Measurements from ENCODE around the gene HEXD. TPM values are rescaled to one million over a fixed set of nuclear protein-coding genes. Genes with fewer than 3 reads are reported as not detected.
A peak's percentile ranks its signal among the peaks of the same experiment; 100 is the strongest.
"Not testable (repeated sequence)": the region's sequence is repeated elsewhere in the genome, so short reads cannot be mapped to it uniquely, and the experiment has no call there.

The HEXD gene
- polyA plus RNA-seq (2012; ENCODE audit: missing spikeins): 10.8 TPM

GRCh38 chr17:82418001-82418986 lies at the start of gene HEXD, which contains the start of gene OGFOD3:
Gene HEXD (plus strand): TSS chr17:82418347. CDS start chr17:82419800, 1,453 bp downstream.
Gene OGFOD3 (minus strand): TSS chr17:82418586. CDS start chr17:82418485, 101 bp downstream.
- DNase-seq (ENCODE audit: insufficient read length) (peak; percentile 91), FAIRE-seq (peak; percentile 84)

GRCh38 chr17:82369211-82369610 lies 48.9 kb upstream of the HEXD start:
- TF ChIP-seq TAF1 (IDR thresholded peaks at IDR 0.05; ENCODE audit: borderline replicate concordance, low read depth, low read length): no peak
- no peak for FAIRE-seq

More at GRCh38 chr17:82418001-82418986, at the start of gene HEXD, which contains the start of gene OGFOD3:
- TF ChIP-seq POLR2A (IDR thresholded peaks at IDR 0.05; ENCODE audit: low read depth, low read length) (peak; percentile 84; the same call in 1 of the 2 replicates), TAF1 (IDR thresholded peaks at IDR 0.05; ENCODE audit: borderline replicate concordance, low read depth, low read length) (0 out of 2 replicates have a peak, but pooled peaks have one; percentile 17), POLR2AphosphoS5 (IDR thresholded peaks at IDR 0.05; ENCODE audit: low read depth, low read length) (peak; percentile 65)

GRCh38 chr17:82370471-82371332 lies 47.4 kb upstream of the HEXD start:
- FAIRE-seq (peak; percentile 92), DNase-seq (ENCODE audit: insufficient read length) (peak; percentile 60)
- TF ChIP-seq POLR2AphosphoS5 (IDR thresholded peaks at IDR 0.05; ENCODE audit: low read depth, low read length) (no peak), TAF1 (IDR thresholded peaks at IDR 0.05; ENCODE audit: borderline replicate concordance, low read depth, low read length) (0 out of 2 replicates have a peak, but pooled peaks have one; percentile 31)

More at GRCh38 chr17:82369211-82369610, 48.9 kb upstream of the HEXD start:
- no peak for DNase-seq (ENCODE audit: insufficient read length)

- FAIRE-seq: no peak
Observed at GRCh38 chr17:82371333-82372248, 46.6 kb upstream of the HEXD start, which contains the start of gene UTS2R. Gene UTS2R (plus strand): TSS chr17:82371765. CDS start chr17:82374325, 2,560 bp downstream.

GRCh38 chr17:82372249-82373071 lies 45.7 kb upstream of the HEXD start:
- FAIRE-seq (peak; percentile 9), DNase-seq (ENCODE audit: insufficient read length) (no peak)
- TF ChIP-seq POLR2A (IDR thresholded peaks at IDR 0.05; ENCODE audit: low read depth, low read length): no peak
- TF ChIP-seq POLR2AphosphoS5 (IDR thresholded peaks at IDR 0.05; ENCODE audit: low read depth, low read length): no peak
- TF ChIP-seq TAF1 (IDR thresholded peaks at IDR 0.05; ENCODE audit: borderline replicate concordance, low read depth, low read length): no peak

More at GRCh38 chr17:82371333-82372248, 46.6 kb upstream of the HEXD start, which contains the start of gene UTS2R:
- TF ChIP-seq POLR2AphosphoS5 (IDR thresholded peaks at IDR 0.05; ENCODE audit: low read depth, low read length) (no peak), TAF1 (IDR thresholded peaks at IDR 0.05; ENCODE audit: borderline replicate concordance, low read depth, low read length) (no peak), POLR2A (IDR thresholded peaks at IDR 0.05; ENCODE audit: low read depth, low read length) (no peak)
- no peak for DNase-seq (ENCODE audit: insufficient read length)

GRCh38 chr17:82373072-82373452 lies 45.1 kb upstream of the HEXD start:
- DNase-seq (ENCODE audit: insufficient read length); FAIRE-seq: not testable (repeated sequence)

- DNase-seq (ENCODE audit: insufficient read length): no peak
- no peak for FAIRE-seq
- TF ChIP-seq POLR2AphosphoS5 (IDR thresholded peaks at IDR 0.05; ENCODE audit: low read depth, low read length): no peak
- no peak for TF ChIP-seq TAF1 (IDR thresholded peaks at IDR 0.05; ENCODE audit: borderline replicate concordance, low read depth, low read length)
- no peak for TF ChIP-seq POLR2A (IDR thresholded peaks at IDR 0.05; ENCODE audit: low read depth, low read length)
Observed at GRCh38 chr17:82373731-82374625, 44.2 kb upstream of the HEXD start.

- no peak for DNase-seq (ENCODE audit: insufficient read length)
- TF ChIP-seq POLR2AphosphoS5 (IDR thresholded peaks at IDR 0.05; ENCODE audit: low read depth, low read length) (no peak), POLR2A (IDR thresholded peaks at IDR 0.05; ENCODE audit: low read depth, low read length) (no peak), TAF1 (IDR thresholded peaks at IDR 0.05; ENCODE audit: borderline replicate concordance, low read depth, low read length) (no peak)
Observed at GRCh38 chr17:82374626-82375331, 43.4 kb upstream of the HEXD start.

More at GRCh38 chr17:82374626-82375331, 43.4 kb upstream of the HEXD start:
- FAIRE-seq: no peak

Data from GM12892 (cell line).